ENCODE results near the gene RASL10B. TPM values are rescaled to one million over a fixed set of nuclear protein-coding genes. Genes with fewer than 3 reads are reported as not detected.

Gene RASL10B
- total RNA-seq, 1 experiment from 2014 or later = 17.4 TPM

- H3K4me3 Mint-ChIP-seq = peak overlapping the region; percentile 85; the same call in 1 of the 2 replicates
Measured at GRCh38 chr17:35733366-35733765, 1.9 kb downstream of the RASL10B start.

GRCh38 chr17:35734396-35734795, 3.0 kb downstream of the RASL10B start:
- ChIA-PET CTCF (no interaction called here), POLR2A (no interaction called here)
- H3K36me3 Mint-ChIP-seq = no peaks in the 10 kb centered on the region
- H3K27ac Mint-ChIP-seq = no peak overlapping the region
- no peaks in the 10 kb centered on the region for H3K9me3 Mint-ChIP-seq
- peaks cover 19% of the 10 kb centered on the region for H3K4me1 Mint-ChIP-seq
- ATAC-seq (no peak), DNase-seq (ENCODE audit: low spot score) (no peak)
- H3K27me3 Mint-ChIP-seq (ENCODE audit: low read depth) = peaks cover 25% of the 10 kb centered on the region
- no peak for TF ChIP-seq NR2C2 (CRISPR knock-in tag; IDR thresholded peaks at IDR 0.05)
- TF ChIP-seq HMGA2 (CRISPR knock-in tag; IDR thresholded peaks at IDR 0.05) = no peak
- TF ChIP-seq ZNF317 (CRISPR knock-in tag; IDR thresholded peaks at IDR 0.05; ENCODE audit: borderline replicate concordance, low read depth) = no peak
- TF ChIP-seq MYBL2 (CRISPR knock-in tag; IDR thresholded peaks at IDR 0.05) = no peak
- no peak for TF ChIP-seq ZBTB43 (CRISPR knock-in tag; IDR thresholded peaks at IDR 0.05)
- TF ChIP-seq, protein P1, sequence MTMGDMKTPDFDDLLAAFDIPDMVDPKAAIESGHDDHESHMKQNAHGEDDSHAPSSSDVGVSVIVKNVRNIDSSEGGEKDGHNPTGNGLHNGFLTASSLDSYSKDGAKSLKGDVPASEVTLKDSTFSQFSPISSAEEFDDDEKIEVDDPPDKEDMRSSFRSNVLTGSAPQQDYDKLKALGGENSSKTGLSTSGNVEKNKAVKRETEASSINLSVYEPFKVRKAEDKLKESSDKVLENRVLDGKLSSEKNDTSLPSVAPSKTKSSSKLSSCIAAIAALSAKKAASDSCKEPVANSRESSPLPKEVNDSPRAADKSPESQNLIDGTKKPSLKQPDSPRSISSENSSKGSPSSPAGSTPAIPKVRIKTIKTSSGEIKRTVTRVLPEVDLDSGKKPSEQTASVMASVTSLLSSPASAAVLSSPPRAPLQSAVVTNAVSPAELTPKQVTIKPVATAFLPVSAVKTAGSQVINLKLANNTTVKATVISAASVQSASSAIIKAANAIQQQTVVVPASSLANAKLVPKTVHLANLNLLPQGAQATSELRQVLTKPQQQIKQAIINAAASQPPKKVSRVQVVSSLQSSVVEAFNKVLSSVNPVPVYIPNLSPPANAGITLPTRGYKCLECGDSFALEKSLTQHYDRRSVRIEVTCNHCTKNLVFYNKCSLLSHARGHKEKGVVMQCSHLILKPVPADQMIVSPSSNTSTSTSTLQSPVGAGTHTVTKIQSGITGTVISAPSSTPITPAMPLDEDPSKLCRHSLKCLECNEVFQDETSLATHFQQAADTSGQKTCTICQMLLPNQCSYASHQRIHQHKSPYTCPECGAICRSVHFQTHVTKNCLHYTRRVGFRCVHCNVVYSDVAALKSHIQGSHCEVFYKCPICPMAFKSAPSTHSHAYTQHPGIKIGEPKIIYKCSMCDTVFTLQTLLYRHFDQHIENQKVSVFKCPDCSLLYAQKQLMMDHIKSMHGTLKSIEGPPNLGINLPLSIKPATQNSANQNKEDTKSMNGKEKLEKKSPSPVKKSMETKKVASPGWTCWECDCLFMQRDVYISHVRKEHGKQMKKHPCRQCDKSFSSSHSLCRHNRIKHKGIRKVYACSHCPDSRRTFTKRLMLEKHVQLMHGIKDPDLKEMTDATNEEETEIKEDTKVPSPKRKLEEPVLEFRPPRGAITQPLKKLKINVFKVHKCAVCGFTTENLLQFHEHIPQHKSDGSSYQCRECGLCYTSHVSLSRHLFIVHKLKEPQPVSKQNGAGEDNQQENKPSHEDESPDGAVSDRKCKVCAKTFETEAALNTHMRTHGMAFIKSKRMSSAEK (CRISPR knock-in tag; IDR thresholded peaks at IDR 0.05; ENCODE audit: borderline replicate concordance) = no peak
- no peak for TF ChIP-seq ZNF138 (CRISPR knock-in tag; conservative IDR thresholded peaks at IDR 0.05)
- TF ChIP-seq, protein P2, sequence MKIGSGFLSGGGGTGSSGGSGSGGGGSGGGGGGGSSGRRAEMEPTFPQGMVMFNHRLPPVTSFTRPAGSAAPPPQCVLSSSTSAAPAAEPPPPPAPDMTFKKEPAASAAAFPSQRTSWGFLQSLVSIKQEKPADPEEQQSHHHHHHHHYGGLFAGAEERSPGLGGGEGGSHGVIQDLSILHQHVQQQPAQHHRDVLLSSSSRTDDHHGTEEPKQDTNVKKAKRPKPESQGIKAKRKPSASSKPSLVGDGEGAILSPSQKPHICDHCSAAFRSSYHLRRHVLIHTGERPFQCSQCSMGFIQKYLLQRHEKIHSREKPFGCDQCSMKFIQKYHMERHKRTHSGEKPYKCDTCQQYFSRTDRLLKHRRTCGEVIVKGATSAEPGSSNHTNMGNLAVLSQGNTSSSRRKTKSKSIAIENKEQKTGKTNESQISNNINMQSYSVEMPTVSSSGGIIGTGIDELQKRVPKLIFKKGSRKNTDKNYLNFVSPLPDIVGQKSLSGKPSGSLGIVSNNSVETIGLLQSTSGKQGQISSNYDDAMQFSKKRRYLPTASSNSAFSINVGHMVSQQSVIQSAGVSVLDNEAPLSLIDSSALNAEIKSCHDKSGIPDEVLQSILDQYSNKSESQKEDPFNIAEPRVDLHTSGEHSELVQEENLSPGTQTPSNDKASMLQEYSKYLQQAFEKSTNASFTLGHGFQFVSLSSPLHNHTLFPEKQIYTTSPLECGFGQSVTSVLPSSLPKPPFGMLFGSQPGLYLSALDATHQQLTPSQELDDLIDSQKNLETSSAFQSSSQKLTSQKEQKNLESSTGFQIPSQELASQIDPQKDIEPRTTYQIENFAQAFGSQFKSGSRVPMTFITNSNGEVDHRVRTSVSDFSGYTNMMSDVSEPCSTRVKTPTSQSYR (CRISPR knock-in tag; IDR thresholded peaks at IDR 0.05) = no peak
- TF ChIP-seq FOXK1 (CRISPR knock-in tag; IDR thresholded peaks at IDR 0.05) = no peak
- TF ChIP-seq SMAD4 (CRISPR knock-in tag; IDR thresholded peaks at IDR 0.05) = no peak
- no peak overlapping the region for H3K4me3 Mint-ChIP-seq

More at GRCh38 chr17:35733366-35733765, 1.9 kb downstream of the RASL10B start:
- Mint-ChIP-seq H3K27me3 (ENCODE audit: low read depth) (peaks cover 16% of the 10 kb centered on the region), H3K27ac (no peak overlapping the region), H3K36me3 (no peaks in the 10 kb centered on the region), H3K9me3 (no peaks in the 10 kb centered on the region), H3K4me1 (peaks cover 27% of the 10 kb centered on the region)
- ChIA-PET CTCF (interaction anchor here (2.6 to 8.1 kb wide), 4 partner anchors 8 to 120 kb away, joined by 16 to 85 read pairs (median 26); no protein-coding TSS in a partner anchor), POLR2A (interaction anchor here (1.0 kb wide), 1 partner anchor 8 kb away, joined by 3 read pairs; no protein-coding TSS in a partner anchor)
- ATAC-seq = no peak
- no peak for TF ChIP-seq RELA (CRISPR knock-in tag; IDR thresholded peaks at IDR 0.05; ENCODE audit: borderline replicate concordance)
- TF ChIP-seq CDX4 (CRISPR knock-in tag; IDR thresholded peaks at IDR 0.05; ENCODE audit: borderline replicate concordance) = no peak
- TF ChIP-seq, protein P3, sequence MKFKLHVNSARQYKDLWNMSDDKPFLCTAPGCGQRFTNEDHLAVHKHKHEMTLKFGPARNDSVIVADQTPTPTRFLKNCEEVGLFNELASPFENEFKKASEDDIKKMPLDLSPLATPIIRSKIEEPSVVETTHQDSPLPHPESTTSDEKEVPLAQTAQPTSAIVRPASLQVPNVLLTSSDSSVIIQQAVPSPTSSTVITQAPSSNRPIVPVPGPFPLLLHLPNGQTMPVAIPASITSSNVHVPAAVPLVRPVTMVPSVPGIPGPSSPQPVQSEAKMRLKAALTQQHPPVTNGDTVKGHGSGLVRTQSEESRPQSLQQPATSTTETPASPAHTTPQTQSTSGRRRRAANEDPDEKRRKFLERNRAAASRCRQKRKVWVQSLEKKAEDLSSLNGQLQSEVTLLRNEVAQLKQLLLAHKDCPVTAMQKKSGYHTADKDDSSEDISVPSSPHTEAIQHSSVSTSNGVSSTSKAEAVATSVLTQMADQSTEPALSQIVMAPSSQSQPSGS (CRISPR knock-in tag; IDR thresholded peaks at IDR 0.05; ENCODE audit: borderline replicate concordance, low read depth) = no peak
- TF ChIP-seq TEAD1 (CRISPR knock-in tag; IDR thresholded peaks at IDR 0.05) = no peak
- TF ChIP-seq KAT7 (CRISPR knock-in tag; IDR thresholded peaks at IDR 0.05; ENCODE audit: borderline replicate concordance) = no peak
- TF ChIP-seq, protein P4, sequence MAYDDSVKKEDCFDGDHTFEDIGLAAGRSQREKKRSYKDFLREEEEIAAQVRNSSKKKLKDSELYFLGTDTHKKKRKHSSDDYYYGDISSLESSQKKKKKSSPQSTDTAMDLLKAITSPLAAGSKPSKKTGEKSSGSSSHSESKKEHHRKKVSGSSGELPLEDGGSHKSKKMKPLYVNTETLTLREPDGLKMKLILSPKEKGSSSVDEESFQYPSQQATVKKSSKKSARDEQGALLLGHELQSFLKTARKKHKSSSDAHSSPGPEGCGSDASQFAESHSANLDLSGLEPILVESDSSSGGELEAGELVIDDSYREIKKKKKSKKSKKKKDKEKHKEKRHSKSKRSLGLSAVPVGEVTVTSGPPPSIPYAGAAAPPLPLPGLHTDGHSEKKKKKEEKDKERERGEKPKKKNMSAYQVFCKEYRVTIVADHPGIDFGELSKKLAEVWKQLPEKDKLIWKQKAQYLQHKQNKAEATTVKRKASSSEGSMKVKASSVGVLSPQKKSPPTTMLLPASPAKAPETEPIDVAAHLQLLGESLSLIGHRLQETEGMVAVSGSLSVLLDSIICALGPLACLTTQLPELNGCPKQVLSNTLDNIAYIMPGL (CRISPR knock-in tag; IDR thresholded peaks at IDR 0.05) = no peak
- TF ChIP-seq ZNF396 (CRISPR knock-in tag; IDR thresholded peaks at IDR 0.05; ENCODE audit: borderline replicate concordance) = no peak
- TF ChIP-seq, protein P5, sequence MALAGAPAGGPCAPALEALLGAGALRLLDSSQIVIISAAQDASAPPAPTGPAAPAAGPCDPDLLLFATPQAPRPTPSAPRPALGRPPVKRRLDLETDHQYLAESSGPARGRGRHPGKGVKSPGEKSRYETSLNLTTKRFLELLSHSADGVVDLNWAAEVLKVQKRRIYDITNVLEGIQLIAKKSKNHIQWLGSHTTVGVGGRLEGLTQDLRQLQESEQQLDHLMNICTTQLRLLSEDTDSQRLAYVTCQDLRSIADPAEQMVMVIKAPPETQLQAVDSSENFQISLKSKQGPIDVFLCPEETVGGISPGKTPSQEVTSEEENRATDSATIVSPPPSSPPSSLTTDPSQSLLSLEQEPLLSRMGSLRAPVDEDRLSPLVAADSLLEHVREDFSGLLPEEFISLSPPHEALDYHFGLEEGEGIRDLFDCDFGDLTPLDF (CRISPR knock-in tag; IDR thresholded peaks at IDR 0.05) = no peak
- no peak for DNase-seq (ENCODE audit: low spot score)
